Aorta (tissue), 5 donors: Measurements from ENCODE around the gene ANKRD1. TPM values are rescaled to one million over a fixed set of nuclear protein-coding genes. Genes with fewer than 3 reads are reported as not detected.

Source experiments
- ATAC-seq: fragments of 200-7000 bp; cut with Tn5 transposase; one replicate; pipeline ENCODE4 v1.9.1; 2022; ENCODE audit warnings: moderate library complexity; ENCODE audit not compliant: low FRiP score
- DNase-seq, 2 donors: peaks; one replicate each; pipeline ENCODE4 v3.0.0-alpha.2; 2020
- H3K27ac ChIP-seq, 2 donors: one replicate each; pipeline ENCODE4 v1.5.1; 2013; ENCODE audit warnings: low read length in 2 of 2, mild to moderate bottlenecking in 2 of 2, moderate library complexity in 2 of 2, control low read depth in 1 of 2, inconsistent platforms in 1 of 2, low read depth in 1 of 2
- H3K27me3 ChIP-seq, 2 donors: one replicate each; pipeline ENCODE4 v1.6.1; 2013; ENCODE audit warnings: control low read depth in 1 of 2, low read length in 1 of 2, mild to moderate bottlenecking in 1 of 2, moderate library complexity in 1 of 2; ENCODE audit not compliant: insufficient read depth in 2 of 2, control insufficient read depth in 1 of 2
- H3K36me3 ChIP-seq, 2 donors: one replicate each; pipeline ENCODE4 v1.6.1; 2013; ENCODE audit warnings: control low read depth in 1 of 2, low read length in 1 of 2, mild to moderate bottlenecking in 1 of 2; ENCODE audit not compliant: insufficient read depth in 2 of 2, control insufficient read depth in 1 of 2
- H3K4me1 ChIP-seq, 2 donors: one replicate each; pipeline ENCODE4 v1.6.1; 2013; ENCODE audit warnings: low read length in 2 of 2, control low read depth in 1 of 2, mild to moderate bottlenecking in 1 of 2, moderate library complexity in 1 of 2; ENCODE audit not compliant: insufficient read depth in 2 of 2, control insufficient read depth in 1 of 2
- H3K4me3 ChIP-seq, 2 donors: one replicate each; pipeline ENCODE4 v1.5.1; 2013; ENCODE audit warnings: low read length in 2 of 2, control low read depth in 1 of 2, mild to moderate bottlenecking in 1 of 2
- H3K9me3 ChIP-seq: one replicate; pipeline ENCODE4 v1.6.1; 2013; ENCODE audit warnings: mild to moderate bottlenecking, low read length; ENCODE audit not compliant: control insufficient read depth
- WGBS, 2 donors: extraction: QIAGEN DNeasy Blood & Tissue Kit; methylation state at CpG; one replicate each; pipeline ENCODE4 v1.1.7; 2013; 5-methylcytosine and 5-hydroxymethylcytosine counted together
- intact Hi-C, 2 donors: fragments of 100-400 bp; cut with DNase I; formaldehyde crosslinking; loops; one replicate each; pipeline versions ENCODE4 v1.14.2 to v1.15.0; 2022
- polyA plus RNA-seq, 2 donors: library from polyadenylated mRNA; stranded (reverse); fragments of 200-250 nt; gene quantifications; one replicate each; pipeline ENCODE4 v1.2.3, GENCODE V29; 2013
- total RNA-seq, 2 donors: library from RNA; stranded (reverse); fragmentation: NEBNext Ultra II Directional; extraction: Animal tissue kit (Norgen Biotek cat#: 25700); gene quantifications; one replicate each; pipeline ENCODE4 v1.2.1, GENCODE V29; 2021
- donor health status: healthy with polysubstance abuse.
- donor health status: Bipolar disorder and iron deficiency.
- donor health status: DM: no; HTN: no; CAD: no.
- donor health status: DM: no; HTN: no; CAD: no.
- donor health status: DM: yes; HTN: yes; CAD: no.

Gene ANKRD1
- total and polyA plus RNA-seq, 4 donors = 0.30 to 62.9 (median 21.5) TPM

GRCh38 chr10:90939116-90939515, 18.2 kb upstream of the ANKRD1 start:
- no peak overlapping the region for H3K4me3 ChIP-seq
- H3K36me3 ChIP-seq = no peaks in the 10 kb centered on the region
- no peak for DNase-seq
- no peaks in the 10 kb centered on the region for H3K27me3 ChIP-seq
- 58 to 68% methylated on average over 1 of the region's 1 CpG for whole genome bisulfite sequencing, 2 donors
- no peak for ATAC-seq
- H3K27ac ChIP-seq = no peak overlapping the region
- intact Hi-C loops = no loop called here
- peaks cover 0 to 3% of the 10 kb centered on the region in 2 donors for H3K4me1 ChIP-seq
- H3K9me3 ChIP-seq = no peaks in the 10 kb centered on the region

GRCh38 chr10:90937645-90938258, 16.9 kb upstream of the ANKRD1 start:
- Histone ChIP-seq H3K27ac (no peak overlapping the region), H3K36me3 (no peaks in the 10 kb centered on the region), H3K27me3 (no peaks in the 10 kb centered on the region), H3K9me3 (no peaks in the 10 kb centered on the region), H3K4me1 (peaks cover 0 to 3% of the 10 kb centered on the region in 2 donors), H3K4me3 (no peak overlapping the region)
- no peak for ATAC-seq
- intact Hi-C loops = no loop called here
- no peak for DNase-seq
- 64 to 75% methylated on average over 8 of the region's 8 CpGs for WGBS, 2 donors

- Histone ChIP-seq H3K4me3 (no peak overlapping the region), H3K4me1 (peaks cover 0 to 3% of the 10 kb centered on the region in 2 donors), H3K27me3 (no peaks in the 10 kb centered on the region), H3K9me3 (no peaks in the 10 kb centered on the region), H3K36me3 (no peaks in the 10 kb centered on the region), H3K27ac (no peak overlapping the region)
- intact Hi-C loops = no loop called here
- no peak for DNase-seq
- whole genome bisulfite sequencing, 2 donors = 32 to 38% methylated on average over 2 of the region's 2 CpGs
- no peak for ATAC-seq
These were observed 15.4 kb upstream of the ANKRD1 start for GRCh38 chr10:90936276-90936659.

GRCh38 chr10:90935581-90936275, 14.8 kb upstream of the ANKRD1 start:
- Histone ChIP-seq H3K4me3 (no peak overlapping the region), H3K27ac (peak overlapping the region in 1 of 2 donors; percentile 76), H3K36me3 (no peaks in the 10 kb centered on the region), H3K27me3 (no peaks in the 10 kb centered on the region), H3K9me3 (no peaks in the 10 kb centered on the region), H3K4me1 (peaks cover 0 to 3% of the 10 kb centered on the region in 2 donors)
- intact Hi-C loops = no loop called here
- 36 to 41% methylated on average over 5 of the region's 5 CpGs for WGBS, 2 donors
- no peak for ATAC-seq
- DNase-seq = no peak

GRCh38 chr10:90930971-90931871, 10.3 kb upstream of the ANKRD1 start:
- H3K4me3 ChIP-seq = no peak overlapping the region
- WGBS, 2 donors = 13 to 16% methylated on average over 6 of the region's 6 CpGs
- H3K27me3 ChIP-seq = no peaks in the 10 kb centered on the region
- no peaks in the 10 kb centered on the region for H3K36me3 ChIP-seq
- intact Hi-C loops = no loop called here
- peaks cover 5 to 6% of the 10 kb centered on the region in 2 donors for H3K4me1 ChIP-seq
- H3K27ac ChIP-seq = peak overlapping the region; percentile 93
- DNase-seq (peak; percentile 82 to 83), ATAC-seq (peak; percentile 62)
- H3K9me3 ChIP-seq = no peaks in the 10 kb centered on the region

GRCh38 chr10:90930070-90930837, 9.4 kb upstream of the ANKRD1 start:
- Histone ChIP-seq H3K4me1 (peaks cover 2 to 6% of the 10 kb centered on the region in 2 donors), H3K36me3 (no peaks in the 10 kb centered on the region), H3K27me3 (no peaks in the 10 kb centered on the region), H3K4me3 (no peak overlapping the region), H3K9me3 (no peaks in the 10 kb centered on the region), H3K27ac (peak overlapping the region; percentile 93)
- intact Hi-C loops = no loop called here
- ATAC-seq (peak; percentile 83), DNase-seq (no peak)
- WGBS, 2 donors = 7 to 18% methylated on average over 5 of the region's 5 CpGs

- H3K27ac ChIP-seq = peak overlapping the region in 1 of 2 donors; percentile 55
- intact Hi-C loops = no loop called here
- H3K27me3 ChIP-seq = no peaks in the 10 kb centered on the region
- DNase-seq (no peak), ATAC-seq (no peak)
- WGBS, 2 donors = 68% methylated on average over 5 of the region's 5 CpGs
- H3K9me3 ChIP-seq = no peaks in the 10 kb centered on the region
- H3K4me3 ChIP-seq = no peak overlapping the region
- no peaks in the 10 kb centered on the region for H3K36me3 ChIP-seq
- H3K4me1 ChIP-seq = peaks cover 5 to 6% of the 10 kb centered on the region in 2 donors
These were observed 8.3 kb upstream of the ANKRD1 start for GRCh38 chr10:90929179-90929578.

GRCh38 chr10:90927293-90927692, 6.4 kb upstream of the ANKRD1 start:
- Histone ChIP-seq H3K9me3 (no peaks in the 10 kb centered on the region), H3K4me3 (no peak overlapping the region), H3K27me3 (no peaks in the 10 kb centered on the region), H3K27ac (no peak overlapping the region), H3K4me1 (peaks cover 5 to 6% of the 10 kb centered on the region in 2 donors), H3K36me3 (no peaks in the 10 kb centered on the region)
- DNase-seq = no peak
- 96 to 99% methylated on average over 2 of the region's 2 CpGs for WGBS, 2 donors
- ATAC-seq = no peak
- intact Hi-C loops = no loop called here
